HG03442 (cell line): ENCODE data around the gene TMEM121B.

Experiments
- ATAC-seq: cut with Tn5 transposase; IDR thresholded peaks from one replicate; pipeline ENCODE4 v1.9.1; 2021; ENCODE audit warnings: mild to moderate bottlenecking, moderate library complexity; ENCODE audit not compliant: unreplicated experiment

The TMEM121B gene

DNA sequence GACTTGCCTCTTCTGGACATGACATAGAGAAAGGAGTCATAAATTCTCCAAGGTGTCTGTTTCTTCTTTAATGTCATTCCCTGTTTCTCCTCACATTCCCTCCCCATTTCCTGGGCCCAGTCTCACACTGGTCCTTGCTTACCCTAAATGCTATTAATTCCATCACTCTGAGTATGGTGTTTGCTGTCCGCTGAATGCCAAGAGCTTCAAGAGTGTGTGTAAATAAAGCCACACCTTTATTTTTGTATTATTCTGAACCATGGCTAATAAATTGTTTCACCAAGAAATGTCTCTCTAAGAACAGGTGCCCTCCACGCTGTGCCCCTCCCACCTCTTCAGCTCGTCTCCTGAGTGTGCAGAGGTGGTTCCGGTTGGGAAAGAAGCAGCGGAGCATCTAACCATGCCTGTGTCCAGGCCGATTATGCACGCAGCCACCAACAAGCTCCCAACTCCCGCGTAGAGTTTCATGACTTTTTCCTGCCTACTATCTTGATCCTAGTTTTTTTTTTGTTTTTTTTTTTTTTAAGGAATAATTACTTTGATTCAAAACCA lies 8.6 kb downstream of the TMEM121B start:
- no peak for ATAC-seq

- no peak for ATAC-seq
These were observed 10.2 kb downstream of the TMEM121B start for GRCh38 chr22:17110791-17111550.

DNA sequence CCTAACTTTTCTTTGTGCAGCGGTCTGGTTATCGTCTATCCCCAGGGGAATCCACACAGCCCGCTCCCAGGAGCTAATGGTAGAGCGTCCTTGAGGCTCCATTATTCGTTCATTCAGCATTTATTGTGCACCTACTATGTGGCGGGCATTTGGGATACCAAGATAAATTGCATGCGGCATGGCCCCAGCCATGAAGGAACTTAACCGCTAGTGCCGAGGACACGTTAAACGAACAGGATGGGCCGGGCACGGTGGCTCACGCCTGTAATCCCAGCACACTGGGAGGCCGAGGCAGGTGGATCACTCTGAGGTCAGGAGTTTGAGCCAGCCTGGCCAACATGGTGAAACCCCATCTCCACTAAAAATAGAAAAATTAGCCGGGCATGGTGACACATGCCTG lies 11.2 kb downstream of the TMEM121B start:
- ATAC-seq: no peak

GRCh38 chr22:17109113-17109865 lies 11.9 kb downstream of the TMEM121B start:
- no peak for ATAC-seq

DNA sequence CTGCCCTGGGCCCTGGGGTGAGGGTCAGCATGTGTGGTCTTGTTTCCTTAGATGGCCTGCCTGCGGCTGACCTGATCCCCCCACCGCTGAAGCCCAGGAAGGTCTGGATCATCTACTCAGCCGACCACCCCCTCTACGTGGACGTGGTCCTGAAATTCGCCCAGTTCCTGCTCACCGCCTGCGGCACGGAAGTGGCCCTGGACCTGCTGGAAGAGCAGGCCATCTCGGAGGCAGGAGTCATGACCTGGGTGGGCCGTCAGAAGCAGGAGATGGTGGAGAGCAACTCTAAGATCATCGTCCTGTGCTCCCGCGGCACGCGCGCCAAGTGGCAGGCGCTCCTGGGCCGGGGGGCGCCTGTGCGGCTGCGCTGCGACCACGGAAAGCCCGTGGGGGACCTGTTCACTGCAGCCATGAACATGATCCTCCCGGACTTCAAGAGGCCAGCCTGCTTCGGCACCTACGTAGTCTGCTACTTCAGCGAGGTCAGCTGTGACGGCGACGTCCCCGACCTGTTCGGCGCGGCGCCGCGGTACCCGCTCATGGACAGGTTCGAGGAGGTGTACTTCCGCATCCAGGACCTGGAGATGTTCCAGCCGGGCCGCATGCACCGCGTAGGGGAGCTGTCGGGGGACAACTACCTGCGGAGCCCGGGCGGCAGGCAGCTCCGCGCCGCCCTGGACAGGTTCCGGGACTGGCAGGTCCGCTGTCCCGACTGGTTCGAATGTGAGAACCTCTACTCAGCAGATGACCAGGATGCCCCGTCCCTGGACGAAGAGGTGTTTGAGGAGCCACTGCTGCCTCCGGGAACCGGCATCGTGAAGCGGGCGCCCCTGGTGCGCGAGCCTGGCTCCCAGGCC lies 12.7 kb downstream of the TMEM121B start:
- no peak for ATAC-seq

DNA sequence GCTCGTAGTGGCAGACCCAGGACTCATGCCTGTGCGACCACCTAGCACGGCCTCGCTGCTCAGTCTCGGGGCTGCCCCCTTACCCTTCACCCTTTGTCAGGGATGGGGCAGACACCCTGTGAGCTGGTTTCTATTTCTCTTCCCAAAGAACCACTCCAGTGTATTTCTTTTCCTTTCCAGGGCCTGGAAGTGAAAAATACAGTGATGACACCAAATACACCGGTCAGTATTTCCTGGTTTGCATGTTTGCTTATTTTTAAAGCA lies 13.7 kb downstream of the TMEM121B start:
- no peak for ATAC-seq

GRCh38 chr22:17106785-17107546 lies 14.2 kb downstream of the TMEM121B start:
- ATAC-seq: no peak

DNA sequence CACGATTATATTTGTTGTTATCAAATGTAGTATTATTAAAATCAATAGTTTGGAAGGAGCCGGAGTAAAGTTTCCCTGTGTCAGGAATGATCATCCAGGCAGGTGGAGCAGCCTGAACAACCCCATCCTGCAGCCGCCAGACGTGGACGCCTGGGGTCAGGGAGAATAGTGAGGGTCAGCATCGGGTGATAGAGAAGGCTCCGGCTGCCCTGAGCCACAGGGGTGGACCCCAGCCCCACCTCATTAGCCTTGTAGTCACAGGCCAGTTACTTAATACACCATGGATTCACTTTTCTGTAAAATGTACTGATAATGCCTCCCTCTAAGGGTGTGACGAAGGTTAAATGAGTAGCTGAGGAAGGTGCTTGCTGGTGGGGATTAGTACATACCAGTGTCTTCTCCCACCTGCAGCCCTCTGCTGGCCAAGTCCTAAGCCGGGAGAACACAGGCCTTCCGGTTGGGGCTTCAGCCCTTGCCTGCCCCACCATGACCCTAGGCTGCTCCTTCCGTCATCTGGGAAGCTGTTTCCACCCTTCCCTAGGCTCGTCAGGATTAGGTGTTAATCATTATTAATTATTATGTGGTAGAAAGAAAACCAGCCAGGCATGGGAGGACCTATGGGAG lies 14.9 kb downstream of the TMEM121B start:
- ATAC-seq: no peak

- ATAC-seq: no peak
These were observed 15.7 kb downstream of the TMEM121B start for GRCh38 chr22:17105143-17106129.

GRCh38 chr22:17104336-17104935 lies 16.7 kb downstream of the TMEM121B start:
- ATAC-seq: no peak

DNA sequence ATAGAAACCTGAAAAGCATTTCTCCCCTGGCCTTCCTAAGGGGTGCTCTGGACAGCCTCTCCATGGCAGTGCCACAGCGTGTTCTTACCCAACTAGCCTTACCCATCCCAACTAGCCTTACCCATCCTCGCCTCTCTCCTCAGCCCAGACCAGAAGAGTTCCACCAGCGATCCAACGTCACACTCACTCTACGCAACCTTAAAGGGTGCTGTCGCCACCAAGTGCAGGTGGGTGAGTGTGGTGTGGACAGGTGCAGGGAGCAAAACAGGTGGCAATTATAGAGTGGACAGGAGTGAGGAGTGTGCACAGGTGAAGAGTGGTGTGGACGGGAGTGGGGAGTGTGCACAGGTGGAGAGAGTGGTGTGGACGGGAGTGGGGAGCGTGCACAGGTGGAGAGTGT lies 17.8 kb downstream of the TMEM121B start:
- no peak for ATAC-seq

GRCh38 chr22:17102297-17102667 lies 18.9 kb downstream of the TMEM121B start:
- no peak for ATAC-seq

DNA sequence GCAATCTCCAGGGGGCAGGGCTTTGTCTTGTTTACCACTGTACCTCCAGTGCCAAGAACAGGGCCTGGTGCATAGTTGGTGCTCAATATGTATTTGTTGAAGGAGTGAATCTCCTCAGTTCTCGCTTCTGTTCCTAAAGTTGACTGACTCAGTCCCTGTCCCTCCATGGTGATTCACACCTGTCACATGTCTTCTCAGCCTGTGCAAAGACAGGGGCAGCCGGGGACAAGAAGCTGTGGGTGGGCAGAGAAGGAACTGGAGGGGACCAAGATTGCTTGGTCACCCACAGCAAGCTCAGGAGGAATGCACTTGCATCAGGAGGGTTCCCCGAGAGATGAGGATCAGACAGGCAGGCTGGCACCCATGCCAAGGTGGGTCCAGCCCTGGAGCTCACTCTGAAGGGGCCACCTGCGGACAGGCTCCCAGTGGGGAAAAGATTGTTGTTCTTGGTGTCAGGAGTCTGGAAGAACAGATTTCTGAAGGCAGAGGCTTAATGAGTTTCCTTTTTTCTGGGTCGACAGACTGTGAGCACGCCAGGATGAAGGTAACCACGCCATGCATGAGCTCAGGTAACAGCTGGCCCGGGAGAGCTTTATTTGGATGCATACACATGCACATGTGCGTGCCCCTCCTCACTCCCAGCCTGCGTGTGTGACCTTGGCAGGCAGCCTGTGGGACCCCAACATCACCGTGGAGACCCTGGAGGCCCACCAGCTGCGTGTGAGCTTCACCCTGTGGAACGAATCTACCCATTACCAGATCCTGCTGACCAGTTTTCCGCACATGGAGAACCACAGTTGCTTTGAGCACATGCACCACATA lies 19.5 kb downstream of the TMEM121B start:
- ATAC-seq: no peak

GRCh38 chr22:17100621-17101020 lies 20.5 kb downstream of the TMEM121B start:
- no peak for ATAC-seq

DNA sequence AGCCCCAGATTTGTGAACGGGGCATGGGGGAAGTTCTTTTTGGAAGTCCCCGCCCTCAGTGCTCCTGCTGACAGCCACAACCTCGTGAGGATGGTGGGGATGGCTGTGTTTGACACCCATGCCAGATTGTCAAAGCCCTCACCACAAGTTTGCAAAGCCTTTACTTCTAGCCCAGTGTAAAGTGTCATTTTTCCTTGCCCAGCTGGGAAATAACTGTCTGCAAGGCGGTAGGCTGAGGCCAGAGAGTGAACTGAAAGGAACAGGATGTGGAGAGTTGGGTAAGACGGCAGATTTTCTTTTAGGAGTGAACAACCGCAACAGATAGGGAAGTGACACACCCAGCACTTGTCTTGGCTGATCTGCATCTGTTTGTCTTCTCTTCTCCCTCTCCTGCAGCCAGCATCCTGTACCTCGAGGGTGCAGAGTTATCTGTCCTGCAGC lies 22.8 kb downstream of the TMEM121B start:
- no peak for ATAC-seq

DNA sequence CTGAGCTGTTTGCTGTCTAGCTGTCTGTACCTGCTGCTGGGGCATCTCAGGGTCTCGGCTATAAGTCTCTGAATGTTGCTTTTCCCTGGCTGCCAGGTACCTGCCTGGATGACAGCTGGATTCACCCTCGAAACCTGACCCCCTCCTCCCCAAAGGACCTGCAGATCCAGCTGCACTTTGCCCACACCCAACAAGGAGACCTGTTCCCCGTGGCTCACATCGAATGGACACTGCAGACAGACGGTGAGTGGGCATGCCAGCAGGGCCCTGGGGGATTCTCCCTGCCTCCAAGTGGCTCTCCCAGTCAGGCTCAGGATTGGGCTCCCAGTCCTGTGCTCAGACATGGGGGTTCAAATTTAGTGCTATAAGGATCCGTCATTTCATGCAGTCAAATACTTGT lies 23.5 kb downstream of the TMEM121B start:
- ATAC-seq: no peak

GRCh38 chr22:17097062-17097461 lies 24.1 kb downstream of the TMEM121B start:
- ATAC-seq: no peak

GRCh38 chr22:17096071-17096470 lies 25.1 kb downstream of the TMEM121B start:
- no peak for ATAC-seq
